Measurements from ENCODE around the gene MAS1.

MAS1 gene

GRCh38 chr6:159884720-159885119 lies 6.1 kb upstream of the MAS1 start:
- no peak for DNase-seq

DNA sequence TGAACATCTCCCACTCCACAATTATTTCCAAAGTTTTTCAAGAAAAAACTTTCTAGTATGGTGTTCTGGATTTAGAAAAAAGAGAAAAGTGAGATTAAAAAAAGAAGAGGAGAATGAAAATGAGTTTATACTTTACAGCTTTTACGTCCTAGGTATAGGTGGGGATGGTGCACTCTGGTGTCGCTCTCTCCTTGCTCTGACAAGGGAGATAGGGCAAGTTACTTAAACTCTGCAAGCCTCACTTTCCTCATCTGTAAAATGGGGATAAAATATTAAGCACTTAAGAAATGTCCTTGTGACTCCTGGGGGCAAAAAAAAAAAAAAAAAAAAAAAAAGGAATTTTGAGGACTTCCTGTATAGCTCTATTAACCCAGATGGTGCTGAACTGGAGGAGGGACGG lies 4.5 kb upstream of the MAS1 start:
- DNase-seq: no peak

GRCh38 chr6:159887146-159887545 lies 3.6 kb upstream of the MAS1 start:
- no peak for DNase-seq

DNA sequence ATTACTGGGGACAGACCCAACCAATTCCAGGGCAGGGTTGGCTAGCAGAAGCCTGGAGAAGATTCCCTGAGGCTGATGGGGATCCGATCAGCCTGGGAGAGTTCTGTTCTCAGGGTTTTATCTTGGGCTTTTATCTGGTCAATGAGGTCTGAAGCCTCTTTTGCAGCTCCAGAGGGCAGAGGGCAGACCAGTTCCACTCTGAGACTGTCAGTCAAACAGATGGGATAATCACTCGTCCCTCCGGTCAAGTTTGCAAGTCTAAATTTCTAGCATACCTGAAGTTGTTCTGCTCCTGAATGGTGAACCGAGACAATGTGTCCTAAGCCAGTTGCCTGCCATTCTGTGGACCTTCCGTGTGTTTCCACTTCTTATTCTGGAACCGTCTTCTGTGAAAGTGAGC lies 3.0 kb upstream of the MAS1 start:
- no peak for DNase-seq

DNA sequence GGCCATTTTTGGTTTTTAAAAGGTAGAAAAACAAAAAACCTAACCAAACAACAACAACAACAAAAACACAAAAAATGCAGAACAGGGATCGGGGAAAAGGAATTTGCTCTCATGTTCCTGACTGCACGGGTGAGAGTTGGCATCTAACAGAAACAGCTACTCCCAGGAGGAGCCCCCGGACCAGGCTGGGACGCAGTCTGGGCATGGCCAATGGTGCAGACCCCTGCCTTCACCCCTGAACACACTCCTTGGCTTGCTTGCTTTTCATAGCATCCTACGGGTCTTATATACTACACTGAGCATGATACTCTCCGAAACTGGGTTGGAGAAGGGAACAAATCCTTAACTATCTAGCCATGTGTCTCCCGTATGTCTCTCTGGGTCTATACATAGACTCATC lies 587 bp upstream of the MAS1 start:
- no peak for DNase-seq

DNA sequence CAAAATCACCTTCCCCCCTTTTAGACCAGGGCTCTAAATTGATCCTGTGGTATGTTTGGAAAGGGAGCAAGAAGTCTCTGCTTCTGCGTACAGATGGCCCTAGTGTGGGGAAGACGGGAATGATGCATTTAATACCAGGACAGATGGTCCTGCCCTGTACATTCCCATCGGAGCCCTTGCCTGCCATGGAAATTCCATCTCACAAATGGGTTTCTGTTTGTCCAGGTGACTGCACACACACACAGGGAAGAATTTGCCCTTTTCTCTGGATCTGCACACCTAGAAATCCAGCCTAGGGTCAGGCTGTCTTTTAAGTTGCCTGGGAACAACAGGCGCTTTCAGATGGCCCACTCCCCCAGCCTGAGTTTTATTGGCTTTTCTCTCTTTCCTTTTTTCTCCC lies 1.3 kb downstream of the MAS1 start:
- DNase-seq: no peak

DNA sequence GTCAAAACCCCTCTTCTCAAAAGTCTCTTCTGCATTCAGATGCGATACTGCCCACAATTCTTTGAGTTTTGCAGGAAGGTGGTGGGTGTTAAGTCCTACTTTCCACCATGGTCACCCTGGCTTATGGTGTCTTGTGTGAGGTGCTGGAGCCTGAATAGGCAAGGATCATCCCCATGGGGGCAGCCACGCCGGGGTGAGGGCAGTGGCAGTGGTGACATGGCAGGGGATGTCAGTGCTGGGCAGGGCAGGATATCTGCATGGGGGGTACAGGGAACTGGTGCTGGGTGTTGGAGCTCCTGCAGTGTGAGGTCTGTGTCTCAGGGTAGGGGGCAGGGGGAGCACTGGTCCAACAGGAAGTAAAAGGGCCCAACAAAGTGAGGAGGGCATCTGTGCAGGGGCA lies 2.3 kb downstream of the MAS1 start:
- DNase-seq: no peak

- no peak for DNase-seq
These were observed 4.2 kb downstream of the MAS1 start for GRCh38 chr6:159894991-159895390.

GRCh38 chr6:159897603-159898002 lies 6.8 kb downstream of the MAS1 start:
- no peak for DNase-seq

- no peak for DNase-seq
These were observed 7.7 kb downstream of the MAS1 start for GRCh38 chr6:159898519-159898918.

DNA sequence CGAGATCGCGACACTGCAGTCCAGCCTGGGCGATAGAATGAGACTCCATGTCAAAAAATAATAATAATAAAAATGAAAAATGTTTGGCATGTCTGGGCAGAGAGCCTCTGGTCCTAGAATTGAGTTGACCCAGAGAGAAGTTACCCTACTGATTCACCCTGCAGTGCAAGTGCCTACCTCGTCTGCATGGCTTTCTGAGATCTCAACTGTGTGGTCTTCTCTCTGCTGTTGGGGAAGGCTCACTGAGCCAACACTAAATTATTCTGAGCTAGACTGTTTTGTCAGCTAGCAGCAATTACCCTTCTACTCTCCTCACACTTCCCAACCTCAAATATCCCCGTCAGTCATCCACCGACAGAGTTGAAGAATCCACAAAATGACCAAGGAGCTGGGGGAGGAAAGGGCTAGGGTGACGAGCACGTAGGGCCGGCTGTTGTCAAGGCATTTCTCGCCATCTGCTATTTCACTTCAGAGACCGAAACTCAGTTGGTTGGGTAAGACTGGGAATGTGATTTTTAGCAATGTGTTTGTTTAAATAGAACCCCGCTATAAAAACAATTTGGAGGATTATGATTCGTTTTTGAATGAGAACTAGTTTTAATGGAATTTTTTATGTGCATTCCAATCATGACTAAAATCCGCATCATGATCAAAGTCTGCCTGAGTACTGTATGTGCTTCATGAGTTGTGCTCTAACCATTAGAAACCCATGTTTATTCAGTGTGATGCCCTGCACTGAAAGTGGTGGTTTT lies 9.4 kb downstream of the MAS1 start:
- no peak for DNase-seq

GRCh38 chr6:159902620-159903019 lies 11.8 kb downstream of the MAS1 start:
- no peak for DNase-seq

DNA sequence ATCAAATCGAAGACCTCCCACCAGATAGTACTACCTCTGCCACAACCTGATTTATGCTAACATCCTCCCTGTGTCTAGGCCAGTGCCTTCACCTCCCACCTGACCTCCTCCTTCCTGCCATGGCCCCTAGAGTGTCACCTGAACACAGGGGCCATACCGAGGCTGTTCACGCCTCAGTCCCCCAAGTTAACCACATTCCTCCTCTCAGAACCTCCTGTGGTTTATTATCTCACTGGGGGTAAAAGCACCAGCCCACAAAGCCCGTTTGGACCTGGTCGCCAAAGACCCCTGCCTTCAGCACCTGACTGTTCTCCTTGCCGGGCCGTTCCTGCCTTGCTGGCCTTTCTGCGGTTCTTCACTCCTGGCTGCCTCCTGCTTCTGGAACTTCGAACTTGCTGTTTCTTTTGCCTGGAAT lies 13.7 kb downstream of the MAS1 start:
- no peak for DNase-seq

- no peak for DNase-seq
These were observed 15.6 kb downstream of the MAS1 start for GRCh38 chr6:159906400-159906799.

GRCh38 chr6:159908535-159908934 lies 17.7 kb downstream of the MAS1 start:
- DNase-seq: no peak

- no peak for DNase-seq
These were observed 18.2 kb downstream of the MAS1 start for GRCh38 chr6:159908979-159909378.

GRCh38 chr6:159910342-159910741 lies 19.6 kb downstream of the MAS1 start:
- DNase-seq: no peak

DNA sequence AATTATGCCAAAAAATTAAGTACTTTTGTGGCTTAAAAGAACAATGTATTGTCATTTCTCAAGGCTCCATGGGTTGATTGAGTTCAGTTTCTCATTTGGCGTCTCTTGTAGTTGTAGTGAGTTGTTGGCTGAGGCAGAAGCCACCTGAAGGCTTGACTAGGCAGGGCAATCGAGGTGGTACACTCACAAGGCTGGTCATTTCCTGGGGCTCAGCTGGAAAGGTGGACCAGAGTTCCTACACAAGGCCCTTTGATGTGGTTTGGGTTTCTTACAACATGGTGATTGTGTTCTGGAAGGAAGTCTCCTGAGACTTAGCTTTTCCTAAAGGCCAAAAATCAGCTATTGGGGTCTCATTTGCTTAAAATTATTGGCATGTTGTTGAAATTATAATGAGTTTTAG lies 22.6 kb downstream of the MAS1 start:
- DNase-seq: no peak

DNA sequence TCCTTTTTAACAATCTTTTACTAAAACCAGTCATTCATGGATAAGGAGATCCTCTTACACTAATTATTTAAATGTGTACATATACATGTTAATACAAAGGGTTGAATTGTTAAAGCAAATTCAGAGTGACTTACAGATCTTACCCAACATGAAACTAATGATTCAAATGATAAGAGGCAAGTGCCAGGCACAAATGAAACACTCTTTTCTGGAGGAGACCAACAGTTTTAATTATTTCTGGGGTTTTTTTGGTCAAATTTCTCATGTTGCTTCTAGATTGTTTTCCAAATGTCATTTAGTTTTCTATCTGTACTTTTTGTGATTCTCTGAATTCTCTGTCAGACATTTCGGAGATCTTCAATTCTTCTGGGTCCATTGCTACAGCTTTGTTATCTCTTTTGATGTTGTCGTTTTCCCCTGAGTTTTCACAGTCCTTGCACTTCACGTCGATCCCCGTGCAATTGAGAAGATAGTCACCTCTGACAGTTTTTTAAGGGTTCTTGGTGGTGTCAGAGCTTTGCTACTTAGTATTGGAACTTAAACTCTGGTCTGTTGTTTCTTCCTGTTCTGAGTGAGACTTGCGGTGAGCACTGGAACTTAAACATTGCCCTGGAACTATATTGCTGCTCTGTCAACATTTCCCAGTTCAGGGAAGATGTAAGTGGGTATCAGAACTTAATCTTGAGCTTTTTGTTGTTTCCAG lies 23.2 kb downstream of the MAS1 start:
- no peak for DNase-seq

GRCh38 chr6:159914565-159914923 lies 23.8 kb downstream of the MAS1 start:
- no peak for DNase-seq

DNA sequence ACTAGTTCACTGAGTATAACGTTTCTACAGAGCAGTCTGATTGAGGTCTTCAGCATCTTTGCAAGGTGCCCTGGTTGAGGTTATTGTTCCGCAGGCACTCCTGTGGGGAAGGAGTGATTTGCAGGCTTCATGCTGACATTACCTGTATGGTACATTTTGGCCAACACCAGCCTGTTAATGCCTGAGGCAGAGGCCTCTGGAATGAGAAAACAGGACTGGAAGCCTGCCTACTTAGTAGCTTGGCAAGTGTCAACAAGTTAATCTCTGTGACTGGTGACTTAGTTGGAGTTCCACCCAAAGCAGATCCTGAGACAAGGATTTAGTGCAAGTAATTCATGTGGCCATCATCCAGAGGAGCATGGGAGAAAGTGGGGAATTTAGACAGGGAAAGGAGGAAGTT lies 24.6 kb downstream of the MAS1 start:
- no peak for DNase-seq

GRCh38 chr6:159916237-159916636 lies 25.4 kb downstream of the MAS1 start:
- no peak for DNase-seq

GRCh38 chr6:159916752-159917151 lies 26.0 kb downstream of the MAS1 start:
- DNase-seq: no peak

- no peak for DNase-seq
These were observed 28.3 kb downstream of the MAS1 start for GRCh38 chr6:159919011-159919511.

DNA sequence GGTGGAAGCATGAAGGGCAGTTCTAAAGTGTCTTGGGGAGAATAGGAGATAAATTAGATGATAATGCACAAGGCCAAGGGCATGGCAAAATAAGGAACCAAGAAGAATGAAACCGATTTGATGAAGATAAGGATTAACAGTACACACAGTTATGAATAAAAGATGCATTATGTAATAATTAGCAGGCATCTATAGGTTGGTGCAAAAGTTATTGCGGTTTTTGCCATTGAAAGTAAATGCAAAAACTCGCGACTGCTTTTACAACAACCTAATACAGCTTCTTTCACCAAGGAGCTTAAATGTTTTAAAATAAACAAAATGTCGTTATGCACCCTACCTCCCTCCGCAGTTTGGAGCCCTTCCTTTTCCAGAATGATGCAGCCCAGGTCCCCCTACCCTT lies 29.0 kb downstream of the MAS1 start:
- DNase-seq: no peak
